ENCODE measurements around the gene HPS1.

HPS1 gene

DNA sequence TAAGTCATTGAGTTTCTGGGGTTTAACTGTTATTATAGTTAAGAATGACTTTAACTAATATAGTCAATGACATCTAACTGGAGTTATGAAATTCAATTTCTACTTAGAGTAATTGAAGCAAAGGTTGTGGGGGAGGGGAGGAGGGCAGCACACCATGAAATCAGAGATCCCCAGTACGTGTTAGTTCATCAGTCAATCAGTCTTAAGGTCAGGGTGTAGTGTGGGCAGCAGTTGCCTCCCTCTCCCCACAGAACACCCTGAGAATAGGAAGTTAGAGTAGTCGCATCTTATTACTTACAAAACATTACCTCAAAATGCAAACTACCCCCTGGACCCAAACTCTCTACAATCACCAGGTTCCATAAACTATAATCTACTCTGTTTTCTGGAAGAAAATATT is 7.0 kb upstream of the HPS1 start:
- no peaks in the 10 kb centered on the region for H3K9me3 ChIP-seq (replicated peaks; ENCODE audit: insufficient read depth, low read length)
- H3K4me1 ChIP-seq (ENCODE audit: low read length) = no peaks in the 10 kb centered on the region
- no peaks in the 10 kb centered on the region for H3F3A ChIP-seq (ENCODE audit: insufficient read depth, low read length)
- no peaks in the 10 kb centered on the region for H3K79me2 ChIP-seq (ENCODE audit: low read length)
- DNase-seq = no peak
- no peak overlapping the region for H2AFZ ChIP-seq (ENCODE audit: low read length)
- no peak overlapping the region for H3K27ac ChIP-seq (ENCODE audit: low read length)
- no peaks in the 10 kb centered on the region for H3K27me3 ChIP-seq (replicated peaks; ENCODE audit: insufficient read depth, low read length)
- no peak overlapping the region for H3K4me2 ChIP-seq (ENCODE audit: low read depth, low read length)
- H3K36me3 ChIP-seq (replicated peaks; ENCODE audit: insufficient read depth, low read length) = no peaks in the 10 kb centered on the region
- no peak overlapping the region for H3K4me3 ChIP-seq (ENCODE audit: low read length)
- no peaks in the 10 kb centered on the region for H4K20me1 ChIP-seq (ENCODE audit: insufficient read depth, low read length)
- no peak overlapping the region for H3K9ac ChIP-seq (ENCODE audit: low read length)
- no peak for TF ChIP-seq EZH2phosphoT487 (IDR thresholded peaks at IDR 0.05; ENCODE audit: low read length)
- TF ChIP-seq, protein P1, sequence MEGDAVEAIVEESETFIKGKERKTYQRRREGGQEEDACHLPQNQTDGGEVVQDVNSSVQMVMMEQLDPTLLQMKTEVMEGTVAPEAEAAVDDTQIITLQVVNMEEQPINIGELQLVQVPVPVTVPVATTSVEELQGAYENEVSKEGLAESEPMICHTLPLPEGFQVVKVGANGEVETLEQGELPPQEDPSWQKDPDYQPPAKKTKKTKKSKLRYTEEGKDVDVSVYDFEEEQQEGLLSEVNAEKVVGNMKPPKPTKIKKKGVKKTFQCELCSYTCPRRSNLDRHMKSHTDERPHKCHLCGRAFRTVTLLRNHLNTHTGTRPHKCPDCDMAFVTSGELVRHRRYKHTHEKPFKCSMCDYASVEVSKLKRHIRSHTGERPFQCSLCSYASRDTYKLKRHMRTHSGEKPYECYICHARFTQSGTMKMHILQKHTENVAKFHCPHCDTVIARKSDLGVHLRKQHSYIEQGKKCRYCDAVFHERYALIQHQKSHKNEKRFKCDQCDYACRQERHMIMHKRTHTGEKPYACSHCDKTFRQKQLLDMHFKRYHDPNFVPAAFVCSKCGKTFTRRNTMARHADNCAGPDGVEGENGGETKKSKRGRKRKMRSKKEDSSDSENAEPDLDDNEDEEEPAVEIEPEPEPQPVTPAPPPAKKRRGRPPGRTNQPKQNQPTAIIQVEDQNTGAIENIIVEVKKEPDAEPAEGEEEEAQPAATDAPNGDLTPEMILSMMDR (IDR thresholded peaks at IDR 0.05; ENCODE audit: low read length) = no peak
- no peak for TF ChIP-seq EZH2 (optimal IDR thresholded peaks at IDR 0.05; ENCODE audit: low read depth, low read length)
- H3K9me2 ChIP-seq (replicated peaks; ENCODE audit: insufficient read depth, low read length) = no peaks in the 10 kb centered on the region

DNA sequence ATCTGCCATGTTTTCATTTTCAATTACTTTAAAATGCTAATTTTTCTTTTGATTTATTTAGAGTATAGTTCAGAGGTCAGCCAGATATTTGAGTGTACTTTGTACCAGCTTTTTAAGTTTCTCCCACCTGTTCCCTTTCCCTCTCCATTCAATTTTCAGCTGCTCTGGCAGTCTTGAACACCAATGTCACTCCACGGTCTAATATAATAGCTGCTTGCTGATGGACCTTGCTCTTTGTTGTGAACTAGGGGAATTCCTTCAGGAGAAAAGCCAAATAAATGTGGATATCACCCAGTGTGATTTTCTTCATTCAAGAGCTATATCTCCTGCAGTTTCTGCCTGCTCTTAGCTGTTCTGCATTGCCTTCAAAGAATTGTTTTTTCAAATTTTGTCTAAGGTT is 3.9 kb upstream of the HPS1 start:
- peaks cover 17% of the 10 kb centered on the region for H3K79me2 ChIP-seq (ENCODE audit: low read length)
- H3K4me3 ChIP-seq (ENCODE audit: low read length) = no peak overlapping the region
- H2AFZ ChIP-seq (ENCODE audit: low read length) = no peak overlapping the region
- no peaks in the 10 kb centered on the region for H3F3A ChIP-seq (ENCODE audit: insufficient read depth, low read length)
- H3K27me3 ChIP-seq (replicated peaks; ENCODE audit: insufficient read depth, low read length) = no peaks in the 10 kb centered on the region
- no peak overlapping the region for H3K4me2 ChIP-seq (ENCODE audit: low read depth, low read length)
- no peaks in the 10 kb centered on the region for H4K20me1 ChIP-seq (ENCODE audit: insufficient read depth, low read length)
- H3K9ac ChIP-seq (ENCODE audit: low read length) = no peak overlapping the region
- no peaks in the 10 kb centered on the region for H3K36me3 ChIP-seq (replicated peaks; ENCODE audit: insufficient read depth, low read length)
- H3K9me3 ChIP-seq (replicated peaks; ENCODE audit: insufficient read depth, low read length) = no peaks in the 10 kb centered on the region
- no peak for TF ChIP-seq EZH2 (optimal IDR thresholded peaks at IDR 0.05; ENCODE audit: low read depth, low read length)
- TF ChIP-seq, protein P1 (IDR thresholded peaks at IDR 0.05; ENCODE audit: low read length) = no peak
- TF ChIP-seq EZH2phosphoT487 (IDR thresholded peaks at IDR 0.05; ENCODE audit: low read length) = no peak
- no peaks in the 10 kb centered on the region for H3K9me2 ChIP-seq (replicated peaks; ENCODE audit: insufficient read depth, low read length)
- H3K4me1 ChIP-seq (ENCODE audit: low read length) = peaks cover 4% of the 10 kb centered on the region; the same call in 1 of the 2 replicates
- no peak overlapping the region for H3K27ac ChIP-seq (ENCODE audit: low read length)
- no peak for DNase-seq

DNA sequence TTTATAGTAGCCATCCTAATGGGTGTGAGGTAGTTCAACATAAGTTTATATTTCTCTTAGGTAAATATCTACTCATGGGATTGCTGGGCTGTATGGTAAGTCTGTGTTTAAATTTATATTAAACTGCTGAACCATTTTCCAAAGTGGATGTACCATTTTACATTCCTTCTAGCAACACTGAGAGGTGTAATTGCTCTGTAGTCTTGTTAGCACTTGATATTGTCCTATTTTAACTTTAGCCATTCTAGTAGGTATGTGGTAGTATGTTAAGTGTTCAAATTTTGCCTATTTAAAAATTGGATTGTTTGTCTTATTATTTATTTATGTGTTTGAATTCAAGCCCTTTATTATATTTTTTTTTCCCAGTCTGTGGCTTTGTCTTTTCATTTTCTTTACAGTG is 2.6 kb upstream of the HPS1 start:
- no peaks in the 10 kb centered on the region for H3K9me3 ChIP-seq (replicated peaks; ENCODE audit: insufficient read depth, low read length)
- TF ChIP-seq EZH2 (optimal IDR thresholded peaks at IDR 0.05; ENCODE audit: low read depth, low read length) = no peak
- TF ChIP-seq, protein P1 (IDR thresholded peaks at IDR 0.05; ENCODE audit: low read length) = no peak
- peaks cover 30% of the 10 kb centered on the region for H3K79me2 ChIP-seq (ENCODE audit: low read length)
- H3K9ac ChIP-seq (ENCODE audit: low read length) = no peak overlapping the region
- H3F3A ChIP-seq (ENCODE audit: insufficient read depth, low read length) = no peaks in the 10 kb centered on the region
- no peak overlapping the region for H3K27ac ChIP-seq (ENCODE audit: low read length)
- H3K4me3 ChIP-seq (ENCODE audit: low read length) = no peak overlapping the region
- peaks cover 9% of the 10 kb centered on the region; the same call in 1 of the 2 replicates for H3K4me1 ChIP-seq (ENCODE audit: low read length)
- H3K9me2 ChIP-seq (replicated peaks; ENCODE audit: insufficient read depth, low read length) = no peaks in the 10 kb centered on the region
- no peak overlapping the region for H3K4me2 ChIP-seq (ENCODE audit: low read depth, low read length)
- H2AFZ ChIP-seq (ENCODE audit: low read length) = no peak overlapping the region
- no peak for DNase-seq
- no peaks in the 10 kb centered on the region for H4K20me1 ChIP-seq (ENCODE audit: insufficient read depth, low read length)
- 0 out of 2 replicates have a peak, but pooled peaks cover 3% of the 10 kb centered on the region for H3K36me3 ChIP-seq (replicated peaks; ENCODE audit: insufficient read depth, low read length)
- no peaks in the 10 kb centered on the region for H3K27me3 ChIP-seq (replicated peaks; ENCODE audit: insufficient read depth, low read length)

Measured in MM.1S (cell line).